PC-9 (cell line): Measurements from ENCODE around the gene TMEM109.

Source experiments
- EZH2 ChIP-seq: fragments of 200-600 bp; sonication (generic); IDR thresholded peaks from 2 replicates; pipeline ENCODE4 v1.8.0; 2017; ENCODE audit warnings: antibody characterized with exemption, low read depth
- TF ChIP-seq, protein P1 (sequence below): fragments of 200-600 bp; sonication (generic); conservative IDR thresholded peaks from 2 replicates; pipeline ENCODE4 v1.6.1; 2017; ENCODE audit warnings: mixed run types, antibody characterized with exemption, mild to moderate bottlenecking, moderate library complexity

- TF ChIP-seq, protein P1, sequence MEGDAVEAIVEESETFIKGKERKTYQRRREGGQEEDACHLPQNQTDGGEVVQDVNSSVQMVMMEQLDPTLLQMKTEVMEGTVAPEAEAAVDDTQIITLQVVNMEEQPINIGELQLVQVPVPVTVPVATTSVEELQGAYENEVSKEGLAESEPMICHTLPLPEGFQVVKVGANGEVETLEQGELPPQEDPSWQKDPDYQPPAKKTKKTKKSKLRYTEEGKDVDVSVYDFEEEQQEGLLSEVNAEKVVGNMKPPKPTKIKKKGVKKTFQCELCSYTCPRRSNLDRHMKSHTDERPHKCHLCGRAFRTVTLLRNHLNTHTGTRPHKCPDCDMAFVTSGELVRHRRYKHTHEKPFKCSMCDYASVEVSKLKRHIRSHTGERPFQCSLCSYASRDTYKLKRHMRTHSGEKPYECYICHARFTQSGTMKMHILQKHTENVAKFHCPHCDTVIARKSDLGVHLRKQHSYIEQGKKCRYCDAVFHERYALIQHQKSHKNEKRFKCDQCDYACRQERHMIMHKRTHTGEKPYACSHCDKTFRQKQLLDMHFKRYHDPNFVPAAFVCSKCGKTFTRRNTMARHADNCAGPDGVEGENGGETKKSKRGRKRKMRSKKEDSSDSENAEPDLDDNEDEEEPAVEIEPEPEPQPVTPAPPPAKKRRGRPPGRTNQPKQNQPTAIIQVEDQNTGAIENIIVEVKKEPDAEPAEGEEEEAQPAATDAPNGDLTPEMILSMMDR = no peak
- TF ChIP-seq EZH2 = no peak
Measured at GRCh38 chr11:60970890-60971289, 56.9 kb downstream of the TMEM109 start.
